HG02981 (cell line): Measurements from ENCODE around the gene NAA20.

Experiments used
- ATAC-seq: cut with Tn5 transposase; IDR thresholded peaks from one replicate; pipeline ENCODE4 v1.9.1; 2021; ENCODE audit warnings: mild to moderate bottlenecking, moderate library complexity; ENCODE audit not compliant: unreplicated experiment

Gene NAA20

GRCh38 chr20:20017001-20017843 lies at the start of gene NAA20:
Gene NAA20, plus strand, starts transcription at chr20:20017362. Its CDS starts 35 bp downstream, at chr20:20017397.
- peak; percentile 97 for ATAC-seq

- no peak for ATAC-seq
Observed at GRCh38 chr20:19967445-19967844, 49.7 kb upstream of the NAA20 start.

DNA sequence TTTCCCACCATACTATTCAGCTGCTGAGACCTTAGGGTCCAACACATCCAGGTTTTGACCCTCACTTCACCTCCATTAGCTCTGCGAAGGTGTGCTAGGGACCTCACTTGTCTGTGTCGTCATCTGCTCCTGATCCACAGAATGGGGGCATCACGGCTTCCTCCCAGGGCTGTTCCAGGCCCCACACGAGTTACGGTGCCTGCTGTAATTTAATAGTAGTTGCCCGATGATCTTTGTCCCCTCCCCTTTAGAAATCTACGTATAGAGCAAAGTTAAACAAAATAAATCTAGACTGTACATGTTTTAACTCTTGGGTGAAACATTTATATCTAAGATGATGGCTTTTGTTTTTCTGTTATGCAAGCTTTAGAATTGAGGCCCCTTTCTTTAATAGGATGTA lies 49.1 kb upstream of the NAA20 start:
- no peak for ATAC-seq

- ATAC-seq: no peak
Observed at GRCh38 chr20:19968466-19969073, 48.6 kb upstream of the NAA20 start.

DNA sequence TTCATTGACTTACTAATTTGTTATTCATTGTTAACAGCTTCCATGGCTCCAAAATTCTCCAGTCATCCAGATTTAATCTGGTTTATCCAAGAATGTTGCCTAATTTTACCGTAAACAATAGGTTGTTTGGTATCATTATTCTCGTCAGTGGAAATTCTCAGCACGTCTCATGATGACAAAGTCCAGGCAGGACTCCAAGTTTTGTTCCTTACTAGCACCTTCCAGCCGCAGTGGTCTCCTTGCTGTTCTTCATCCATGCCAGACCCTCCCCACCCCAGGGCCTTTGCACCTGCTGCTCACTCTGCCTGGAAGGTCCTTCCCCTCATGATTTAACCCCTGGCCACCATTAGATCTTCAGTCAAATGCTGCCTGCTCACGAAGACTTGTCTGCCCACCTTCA lies 48.1 kb upstream of the NAA20 start:
- ATAC-seq: no peak

- ATAC-seq: no peak
Observed at GRCh38 chr20:19969507-19970255, 47.5 kb upstream of the NAA20 start.

GRCh38 chr20:19970256-19970765 lies 46.9 kb upstream of the NAA20 start:
- ATAC-seq: no peak

DNA sequence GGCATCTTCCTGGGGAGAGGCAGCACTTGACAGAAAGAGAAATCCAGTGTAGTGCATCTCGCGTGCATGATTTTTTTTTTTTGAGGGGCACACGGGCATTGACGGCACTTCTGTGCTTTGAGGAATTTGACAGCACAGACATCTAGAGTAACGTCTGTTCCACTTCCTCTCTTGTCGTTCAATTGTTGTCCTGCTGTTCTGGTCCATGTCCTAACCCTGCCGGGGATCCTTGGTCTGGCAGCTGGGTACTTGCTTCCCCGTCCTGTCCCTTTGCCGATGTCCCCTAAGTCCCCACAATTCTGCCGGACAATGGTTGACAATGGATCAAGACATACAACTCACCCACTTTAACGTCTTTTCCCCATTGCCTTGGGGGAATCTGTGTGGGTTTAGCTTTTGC lies 46.0 kb upstream of the NAA20 start:
- ATAC-seq: no peak

GRCh38 chr20:19973961-19974629 lies 43.1 kb upstream of the NAA20 start:
- no peak for ATAC-seq

DNA sequence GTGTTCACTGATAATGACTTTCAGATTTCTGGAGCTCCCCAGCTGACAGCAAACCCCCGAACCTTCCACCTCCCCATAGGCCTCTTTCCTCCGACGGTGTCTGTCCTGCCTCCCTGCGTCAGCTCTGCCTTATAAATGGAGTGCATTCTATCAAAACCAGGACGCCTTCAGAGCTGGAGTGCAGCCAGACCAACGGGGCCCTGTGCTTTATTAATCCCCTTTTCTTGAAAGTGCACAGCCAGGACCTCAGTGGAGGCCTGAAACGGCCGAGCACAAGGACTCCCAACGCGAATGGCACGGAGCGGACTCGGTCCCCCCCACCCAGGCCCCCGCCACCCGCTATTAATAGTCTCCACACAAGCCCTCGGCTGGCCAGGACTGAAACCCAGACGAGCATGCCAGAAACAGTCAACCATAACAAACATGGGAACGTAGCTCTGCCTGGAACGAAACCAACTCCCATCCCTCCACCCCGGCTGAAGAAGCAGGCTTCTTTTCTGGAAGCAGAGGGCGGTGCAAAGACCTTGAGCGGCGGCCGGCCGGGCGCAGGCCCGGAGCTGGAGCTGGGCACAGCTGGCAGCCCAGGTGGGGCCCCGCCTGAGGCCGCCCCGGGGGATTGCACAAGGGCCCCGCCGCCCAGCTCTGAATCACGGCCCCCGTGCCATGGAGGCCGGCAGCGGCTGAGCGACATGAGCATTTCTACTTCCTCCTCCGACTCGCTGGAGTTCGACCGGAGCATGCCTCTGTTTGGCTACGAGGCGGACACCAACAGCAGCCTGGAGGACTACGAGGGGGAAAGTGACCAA lies 42.3 kb upstream of the NAA20 start:
- ATAC-seq: no peak

DNA sequence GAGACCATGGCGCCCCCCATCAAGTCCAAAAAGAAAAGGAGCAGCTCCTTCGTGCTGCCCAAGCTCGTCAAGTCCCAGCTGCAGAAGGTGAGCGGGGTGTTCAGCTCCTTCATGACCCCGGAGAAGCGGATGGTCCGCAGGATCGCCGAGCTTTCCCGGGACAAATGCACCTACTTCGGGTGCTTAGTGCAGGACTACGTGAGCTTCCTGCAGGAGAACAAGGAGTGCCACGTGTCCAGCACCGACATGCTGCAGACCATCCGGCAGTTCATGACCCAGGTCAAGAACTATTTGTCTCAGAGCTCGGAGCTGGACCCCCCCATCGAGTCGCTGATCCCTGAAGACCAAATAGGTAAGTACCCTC lies 41.7 kb upstream of the NAA20 start:
- no peak for ATAC-seq

DNA sequence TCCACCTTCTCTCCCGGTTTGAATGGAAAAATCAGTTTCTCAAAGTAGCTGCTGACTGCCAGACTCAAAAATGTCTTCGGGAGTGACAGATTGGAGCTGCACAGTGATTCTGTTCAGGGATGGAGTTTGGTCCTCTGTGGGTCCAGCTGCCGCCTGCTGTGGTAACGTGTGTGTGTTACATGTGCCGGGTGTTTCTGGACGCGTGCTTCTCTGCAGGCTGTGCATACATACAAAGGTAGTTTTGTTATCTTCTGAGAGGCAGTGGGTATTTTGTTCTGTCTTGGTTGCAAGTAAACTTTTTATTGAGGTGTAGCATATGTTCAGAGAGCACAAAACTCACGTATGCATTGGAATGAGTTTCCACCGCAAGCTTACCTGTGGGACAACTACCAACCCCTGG lies 41.3 kb upstream of the NAA20 start:
- ATAC-seq: no peak

GRCh38 chr20:19976595-19977372 lies 40.4 kb upstream of the NAA20 start:
- ATAC-seq: no peak

GRCh38 chr20:19977373-19977770 lies 39.8 kb upstream of the NAA20 start:
- ATAC-seq: no peak

DNA sequence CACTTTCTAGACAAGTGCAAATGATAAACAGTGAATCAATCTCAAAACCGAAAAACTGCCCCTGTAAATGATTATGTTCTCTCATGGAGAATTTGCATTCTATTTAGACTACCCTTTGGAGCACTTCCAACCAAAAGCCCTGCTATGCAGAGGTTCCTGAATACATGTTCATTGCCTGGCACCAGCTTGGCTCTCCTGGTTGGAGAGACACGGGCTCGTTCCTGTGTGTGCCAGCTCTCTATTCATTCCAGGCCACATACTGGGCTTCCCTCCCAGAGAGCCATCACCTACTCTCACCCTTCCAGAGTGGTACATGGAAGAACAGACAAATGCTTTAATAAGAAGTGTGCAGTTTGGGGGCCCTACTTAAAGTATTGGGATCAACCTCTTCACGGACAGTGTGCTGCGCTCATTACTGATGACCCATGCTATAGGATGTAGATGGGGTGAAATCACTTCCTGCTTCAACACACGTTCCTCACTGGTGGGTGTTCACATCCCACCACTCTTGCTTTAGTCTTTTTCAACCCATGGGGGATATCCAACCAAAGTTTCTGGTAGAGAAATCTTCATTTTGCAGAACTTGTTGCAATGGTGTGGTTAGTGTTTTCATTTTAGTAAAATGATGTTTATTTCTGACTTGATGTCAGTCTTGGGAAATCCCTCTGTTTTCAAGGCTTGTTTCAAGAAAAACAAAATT lies 38.5 kb upstream of the NAA20 start:
- ATAC-seq: no peak

GRCh38 chr20:19981031-19981451 lies 36.1 kb upstream of the NAA20 start:
- no peak for ATAC-seq

DNA sequence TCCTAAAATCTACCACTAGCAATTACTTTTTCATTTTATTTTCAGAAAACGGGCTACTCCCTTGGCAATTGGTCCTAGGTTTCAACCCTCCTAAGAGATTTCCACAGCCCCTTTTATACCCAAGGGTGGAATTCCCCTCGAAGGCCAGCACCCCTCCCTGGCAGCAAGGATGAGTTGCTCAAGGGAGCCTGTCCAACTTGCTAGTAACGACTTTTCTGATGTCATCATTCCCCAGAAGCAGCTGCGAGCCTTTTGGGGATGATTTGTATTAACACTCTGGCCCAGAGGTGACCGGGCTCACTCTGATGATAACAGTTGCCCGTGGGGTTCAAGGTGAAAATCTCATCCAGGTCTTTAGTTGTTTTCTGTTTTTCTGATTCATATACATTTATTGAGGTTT lies 30.7 kb upstream of the NAA20 start:
- no peak for ATAC-seq

DNA sequence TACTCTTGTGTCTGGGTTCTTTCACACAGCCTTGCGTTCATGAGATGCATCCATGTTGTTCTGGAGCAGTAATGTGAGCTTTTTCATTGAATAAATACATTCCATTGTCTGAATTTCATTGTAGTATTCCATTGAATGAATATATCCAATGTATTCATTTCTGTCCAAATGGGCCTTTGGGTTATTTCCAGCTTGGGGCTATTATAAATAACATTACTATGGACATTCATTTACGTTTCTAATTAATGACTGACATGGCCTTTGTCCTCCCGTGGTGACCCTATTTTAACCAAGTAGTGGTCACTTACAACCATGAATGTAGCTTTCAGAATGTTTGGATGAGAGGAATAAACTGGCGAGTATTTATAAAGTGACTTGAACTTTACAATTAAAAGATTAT lies 30.1 kb upstream of the NAA20 start:
- ATAC-seq: no peak

- ATAC-seq: no peak
Observed at GRCh38 chr20:19990850-19991249, 26.3 kb upstream of the NAA20 start.
